Measurements from ENCODE around the gene DCP2.

- TF ChIP-seq CTCF (IDR thresholded peaks at IDR 0.05; ENCODE audit: insufficient read depth, low read length, poor library complexity, severe bottlenecking) (no peak), EZH2phosphoT487 (conservative IDR thresholded peaks at IDR 0.05; ENCODE audit: low read length) (no peak)
These were observed 77.0 kb downstream of the DCP2 start for GRCh38 chr5:113053511-113053995.

Data from SU-DHL-6 (cell line).